Activated naive CD8-positive, alpha-beta T cell (primary cell): Measurements from ENCODE around the gene OPN1MW2.
"Not testable (repeated sequence)": the region's sequence is repeated elsewhere in the genome, so short reads cannot be mapped to it uniquely, and the experiment has no call there.

Experiments
- H3K27ac Mint-ChIP-seq: one replicate; pipeline ENCODE4 v1.8.0; 2021; ENCODE audit warnings: mixed read lengths
- H3K27me3 Mint-ChIP-seq: one replicate; pipeline ENCODE4 v1.8.0; 2021; ENCODE audit warnings: mixed read lengths
- H3K36me3 Mint-ChIP-seq: one replicate; pipeline ENCODE4 v1.8.0; 2021; ENCODE audit warnings: mixed read lengths
- H3K4me1 Mint-ChIP-seq: one replicate; pipeline ENCODE4 v1.8.0; 2021; ENCODE audit warnings: low read depth, mixed read lengths
- H3K4me3 Mint-ChIP-seq: one replicate; pipeline ENCODE4 v1.8.0; 2021; ENCODE audit warnings: mild to moderate bottlenecking, mixed read lengths
- H3K9me3 Mint-ChIP-seq: one replicate; pipeline ENCODE4 v1.8.0; 2021; ENCODE audit warnings: low read depth, mixed read lengths

The OPN1MW2 gene

GRCh38 chrX:154219456-154219855 is at the start of gene OPN1MW2:
Gene OPN1MW2 (plus strand): TSS chrX:154219756. CDS start chrX:154219816, 60 bp downstream.
- not testable (repeated sequence) for H3K4me3 Mint-ChIP-seq, H3K27ac Mint-ChIP-seq, H3K9me3 Mint-ChIP-seq, H3K27me3 Mint-ChIP-seq, H3K36me3 Mint-ChIP-seq, H3K4me1 Mint-ChIP-seq

- H3K4me3 Mint-ChIP-seq, H3K27ac Mint-ChIP-seq, H3K4me1 Mint-ChIP-seq, H3K9me3 Mint-ChIP-seq, H3K36me3 Mint-ChIP-seq, H3K27me3 Mint-ChIP-seq: not testable (repeated sequence)
These were observed 47.0 kb upstream of the OPN1MW2 start for GRCh38 chrX:154172535-154172943.

GRCh38 chrX:154174356-154174755 is 45.2 kb upstream of the OPN1MW2 start:
- not testable (repeated sequence) for H3K36me3 Mint-ChIP-seq, H3K27ac Mint-ChIP-seq, H3K27me3 Mint-ChIP-seq, H3K4me3 Mint-ChIP-seq, H3K4me1 Mint-ChIP-seq, H3K9me3 Mint-ChIP-seq

- H3K4me1 Mint-ChIP-seq, H3K9me3 Mint-ChIP-seq, H3K4me3 Mint-ChIP-seq, H3K36me3 Mint-ChIP-seq, H3K27me3 Mint-ChIP-seq, H3K27ac Mint-ChIP-seq: not testable (repeated sequence)
These were observed 37.3 kb upstream of the OPN1MW2 start, which contains the start of gene OPN1MW for GRCh38 chrX:154182296-154182695. Gene OPN1MW (plus strand): TSS chrX:154182596. CDS start chrX:154182678, 82 bp downstream.

- not testable (repeated sequence) for H3K4me1 Mint-ChIP-seq, H3K27ac Mint-ChIP-seq, H3K36me3 Mint-ChIP-seq, H3K27me3 Mint-ChIP-seq, H3K4me3 Mint-ChIP-seq, H3K9me3 Mint-ChIP-seq
These were observed 35.8 kb upstream of the OPN1MW2 start for GRCh38 chrX:154183794-154184193.

- H3K36me3 Mint-ChIP-seq, H3K4me1 Mint-ChIP-seq, H3K27me3 Mint-ChIP-seq, H3K27ac Mint-ChIP-seq, H3K4me3 Mint-ChIP-seq, H3K9me3 Mint-ChIP-seq: not testable (repeated sequence)
These were observed 26.7 kb upstream of the OPN1MW2 start for GRCh38 chrX:154192846-154193245.

GRCh38 chrX:154194316-154194715 is 25.2 kb upstream of the OPN1MW2 start:
- not testable (repeated sequence) for H3K4me1 Mint-ChIP-seq, H3K27ac Mint-ChIP-seq, H3K9me3 Mint-ChIP-seq, H3K4me3 Mint-ChIP-seq, H3K27me3 Mint-ChIP-seq, H3K36me3 Mint-ChIP-seq

- H3K27me3 Mint-ChIP-seq, H3K36me3 Mint-ChIP-seq, H3K9me3 Mint-ChIP-seq, H3K27ac Mint-ChIP-seq, H3K4me1 Mint-ChIP-seq, H3K4me3 Mint-ChIP-seq: not testable (repeated sequence)
These were observed 23.1 kb upstream of the OPN1MW2 start for GRCh38 chrX:154196466-154196865.

- not testable (repeated sequence) for H3K36me3 Mint-ChIP-seq, H3K4me1 Mint-ChIP-seq, H3K4me3 Mint-ChIP-seq, H3K27me3 Mint-ChIP-seq, H3K9me3 Mint-ChIP-seq, H3K27ac Mint-ChIP-seq
These were observed 9.7 kb upstream of the OPN1MW2 start for GRCh38 chrX:154209670-154210418.

GRCh38 chrX:154211057-154211456 is 8.5 kb upstream of the OPN1MW2 start:
- H3K27me3 Mint-ChIP-seq, H3K9me3 Mint-ChIP-seq, H3K4me3 Mint-ChIP-seq, H3K36me3 Mint-ChIP-seq, H3K4me1 Mint-ChIP-seq, H3K27ac Mint-ChIP-seq: not testable (repeated sequence)

GRCh38 chrX:154211499-154211898 is 8.1 kb upstream of the OPN1MW2 start:
- H3K4me1 Mint-ChIP-seq, H3K27me3 Mint-ChIP-seq, H3K9me3 Mint-ChIP-seq, H3K4me3 Mint-ChIP-seq, H3K36me3 Mint-ChIP-seq, H3K27ac Mint-ChIP-seq: not testable (repeated sequence)

GRCh38 chrX:154225292-154225691 is 5.7 kb downstream of the OPN1MW2 start:
- H3K4me1 Mint-ChIP-seq, H3K4me3 Mint-ChIP-seq, H3K27me3 Mint-ChIP-seq, H3K36me3 Mint-ChIP-seq, H3K27ac Mint-ChIP-seq, H3K9me3 Mint-ChIP-seq: not testable (repeated sequence)

- not testable (repeated sequence) for H3K4me3 Mint-ChIP-seq, H3K27ac Mint-ChIP-seq, H3K27me3 Mint-ChIP-seq, H3K4me1 Mint-ChIP-seq, H3K36me3 Mint-ChIP-seq, H3K9me3 Mint-ChIP-seq
These were observed 7.2 kb downstream of the OPN1MW2 start for GRCh38 chrX:154226706-154227105.

- H3K4me1 Mint-ChIP-seq, H3K36me3 Mint-ChIP-seq, H3K27ac Mint-ChIP-seq, H3K9me3 Mint-ChIP-seq, H3K4me3 Mint-ChIP-seq, H3K27me3 Mint-ChIP-seq: not testable (repeated sequence)
These were observed 11.9 kb downstream of the OPN1MW2 start for GRCh38 chrX:154231443-154231842.

- H3K27me3 Mint-ChIP-seq, H3K27ac Mint-ChIP-seq, H3K4me3 Mint-ChIP-seq, H3K9me3 Mint-ChIP-seq, H3K36me3 Mint-ChIP-seq, H3K4me1 Mint-ChIP-seq: not testable (repeated sequence)
These were observed 14.1 kb downstream of the OPN1MW2 start for GRCh38 chrX:154233620-154234019.

- not testable (repeated sequence) for H3K27ac Mint-ChIP-seq, H3K27me3 Mint-ChIP-seq, H3K36me3 Mint-ChIP-seq, H3K4me3 Mint-ChIP-seq, H3K4me1 Mint-ChIP-seq, H3K9me3 Mint-ChIP-seq
These were observed 19.5 kb downstream of the OPN1MW2 start for GRCh38 chrX:154238939-154239559.
